ENCODE data around the gene DDO.

The DDO gene

GRCh38 chr6:110342759-110343158 is 72.6 kb downstream of the DDO start:
- DNase-seq (ENCODE audit: low read depth in 2 of 2), result no peak

Data from activated CD8-positive, alpha-beta memory T cell treated with anti-CD3 and anti-CD28 coated beads for 4 hours (primary cell).